Smooth muscle cell (in vitro differentiated cells): ENCODE data around the gene DRC3. TPM values are rescaled to one million over a fixed set of nuclear protein-coding genes. Genes with fewer than 3 reads are reported as not detected.

Source experiments
- DNase-seq: peaks from one replicate; lab custom pipeline; 2025; ENCODE audit not compliant: unreplicated experiment; lab: John Stamatoyannopoulos, UW
- H2AFZ ChIP-seq: fragments of 200-600 bp; sonication (generic); 2 replicates; pipeline ENCODE4 v1.6.0; 2016; ENCODE audit warnings: antibody characterized with exemption, low read depth, mild to moderate bottlenecking
- H3F3A ChIP-seq: fragments of 200-600 bp; sonication (generic); 2 replicates; pipeline ENCODE4 v1.6.0; 2017; ENCODE audit warnings: antibody characterized with exemption, low read depth
- H3K27ac ChIP-seq: fragments of 200-600 bp; sonication (generic); 2 replicates; pipeline ENCODE4 v1.5.1; 2016; ENCODE audit warnings: low read depth, mild to moderate bottlenecking
- H3K27me3 ChIP-seq: fragments of 200-600 bp; sonication (generic); 2 replicates; pipeline ENCODE4 v1.6.1; 2016; ENCODE audit warnings: low read depth, mild to moderate bottlenecking
- H3K36me3 ChIP-seq: fragments of 200-600 bp; sonication (generic); 2 replicates; pipeline ENCODE4 v1.5.1; 2016; ENCODE audit warnings: low read depth
- H3K4me1 ChIP-seq: fragments of 200-600 bp; sonication (generic); 2 replicates; pipeline ENCODE4 v1.5.1; 2016; ENCODE audit warnings: low read depth
- H3K4me2 ChIP-seq: fragments of 200-600 bp; sonication (generic); 2 replicates; pipeline ENCODE4 v1.6.0; 2016; ENCODE audit warnings: mild to moderate bottlenecking
- H3K4me3 ChIP-seq: fragments of 200-600 bp; sonication (generic); 2 replicates; pipeline ENCODE4 v1.5.1; 2016; ENCODE audit warnings: mild to moderate bottlenecking
- H3K79me2 ChIP-seq: fragments of 200-600 bp; sonication (generic); 2 replicates; pipeline ENCODE4 v1.6.0; 2016; ENCODE audit warnings: low read depth, mild to moderate bottlenecking
- H3K9ac ChIP-seq: fragments of 200-600 bp; sonication (generic); 2 replicates; pipeline ENCODE4 v1.6.0; 2016; ENCODE audit warnings: low read depth
- H3K9me3 ChIP-seq: fragments of 200-600 bp; sonication (generic); replicated peaks from 2 replicates; pipeline ENCODE4 v1.5.1; 2016; ENCODE audit warnings: low read depth
- H4K20me1 ChIP-seq: fragments of 200-600 bp; sonication (generic); 2 replicates; pipeline ENCODE4 v1.6.0; 2016; ENCODE audit warnings: low read depth
- WGBS: methylation state at CpG from one replicate; pipeline ENCODE4 v1.1.7; 2016; ENCODE audit warnings: low lambda C conversion rate; 5-methylcytosine and 5-hydroxymethylcytosine counted together
- polyA plus RNA-seq: library from polyadenylated mRNA; unstranded; fragments of >200 nt; fragmentation: Nextera tagmentation; extraction: Ambion mirVana; gene quantifications from 2 replicates; pipeline ENCODE4 v1.2.1, GENCODE V29; 2016
- total RNA-seq: library from RNA; depleted of rRNA; stranded (reverse); fragments of >200 nt; gene quantifications from 2 replicates; pipeline ENCODE4 v1.2.3, GENCODE V29; 2014
- TF ChIP-seq, protein P1 (sequence below): fragments of 200-600 bp; sonication (generic); IDR thresholded peaks from 2 replicates; pipeline ENCODE4 v1.5.1; 2017; ENCODE audit warnings: borderline replicate concordance, mild to moderate bottlenecking, antibody characterized with exemption; ENCODE audit not compliant: insufficient read depth, poor library complexity, severe bottlenecking

The DRC3 gene
- total and polyA plus RNA-seq, 2 experiments from 2014 or later, result 0.72 to 0.83 TPM

DNA sequence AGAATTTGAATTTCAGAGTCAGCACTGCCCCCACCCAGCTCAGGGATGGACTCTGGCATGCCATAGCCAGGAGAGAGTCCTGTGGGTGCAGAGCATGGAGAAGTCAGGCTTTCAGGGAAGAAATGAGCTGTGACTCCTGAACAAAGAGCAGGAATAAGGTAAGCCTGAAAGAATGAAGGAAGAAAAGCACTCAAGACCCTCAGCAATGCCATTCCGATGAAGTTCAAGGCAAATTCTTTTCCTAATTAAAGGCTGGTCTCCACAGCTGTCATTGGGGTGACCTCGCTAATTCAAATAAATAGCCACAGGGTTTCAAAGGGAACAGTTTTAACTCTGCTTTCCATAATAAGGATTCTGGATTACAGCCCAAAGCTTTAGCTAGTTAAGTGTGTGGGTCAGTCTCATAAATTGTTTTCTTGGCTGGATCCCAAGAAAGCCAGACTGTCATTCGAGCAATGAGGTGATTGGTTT lies 32.2 kb upstream of the DRC3 start:
- no peak overlapping the region for H3K9ac ChIP-seq
- H3K9me3 ChIP-seq, result no peaks in the 10 kb centered on the region
- peaks cover 42% of the 10 kb centered on the region for H3F3A ChIP-seq
- WGBS, result 5% methylated on average over 3 of the region's 3 CpGs
- H3K4me1 ChIP-seq, result peaks cover 60% of the 10 kb centered on the region
- H3K79me2 ChIP-seq, result peaks cover 51% of the 10 kb centered on the region
- no peaks in the 10 kb centered on the region for H3K27me3 ChIP-seq
- H3K27ac ChIP-seq, result peak overlapping the region; percentile 51
- H3K4me3 ChIP-seq, result no peak overlapping the region
- peaks cover 88% of the 10 kb centered on the region for H4K20me1 ChIP-seq
- TF ChIP-seq, protein P1, sequence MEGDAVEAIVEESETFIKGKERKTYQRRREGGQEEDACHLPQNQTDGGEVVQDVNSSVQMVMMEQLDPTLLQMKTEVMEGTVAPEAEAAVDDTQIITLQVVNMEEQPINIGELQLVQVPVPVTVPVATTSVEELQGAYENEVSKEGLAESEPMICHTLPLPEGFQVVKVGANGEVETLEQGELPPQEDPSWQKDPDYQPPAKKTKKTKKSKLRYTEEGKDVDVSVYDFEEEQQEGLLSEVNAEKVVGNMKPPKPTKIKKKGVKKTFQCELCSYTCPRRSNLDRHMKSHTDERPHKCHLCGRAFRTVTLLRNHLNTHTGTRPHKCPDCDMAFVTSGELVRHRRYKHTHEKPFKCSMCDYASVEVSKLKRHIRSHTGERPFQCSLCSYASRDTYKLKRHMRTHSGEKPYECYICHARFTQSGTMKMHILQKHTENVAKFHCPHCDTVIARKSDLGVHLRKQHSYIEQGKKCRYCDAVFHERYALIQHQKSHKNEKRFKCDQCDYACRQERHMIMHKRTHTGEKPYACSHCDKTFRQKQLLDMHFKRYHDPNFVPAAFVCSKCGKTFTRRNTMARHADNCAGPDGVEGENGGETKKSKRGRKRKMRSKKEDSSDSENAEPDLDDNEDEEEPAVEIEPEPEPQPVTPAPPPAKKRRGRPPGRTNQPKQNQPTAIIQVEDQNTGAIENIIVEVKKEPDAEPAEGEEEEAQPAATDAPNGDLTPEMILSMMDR, result no peak
- DNase-seq, result no peak
- H3K36me3 ChIP-seq, result no peaks in the 10 kb centered on the region
- H2AFZ ChIP-seq, result no peak overlapping the region
- H3K4me2 ChIP-seq, result peak overlapping the region; percentile 52

DNA sequence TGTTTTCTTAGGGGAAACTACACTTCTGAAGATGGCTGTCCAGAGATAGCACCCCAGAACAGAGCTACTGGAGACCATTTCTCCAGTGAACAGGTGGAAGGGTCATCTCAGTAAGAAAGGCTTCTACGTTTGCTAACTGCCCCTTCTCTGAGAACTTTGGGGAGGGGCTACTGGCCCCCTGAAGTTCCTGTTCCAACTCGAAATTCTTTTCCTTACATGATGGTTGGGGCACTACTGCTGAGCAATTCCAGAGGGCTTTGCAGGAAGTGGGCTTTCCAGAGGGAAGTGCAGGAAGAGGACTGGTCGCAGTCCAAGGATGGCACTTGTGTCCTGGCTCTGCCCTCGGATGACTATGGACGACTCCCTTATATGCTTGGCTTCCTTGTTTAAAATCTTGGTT lies 31.6 kb upstream of the DRC3 start:
- H3K79me2 ChIP-seq, result peaks cover 56% of the 10 kb centered on the region
- H3K27me3 ChIP-seq, result no peaks in the 10 kb centered on the region
- no peaks in the 10 kb centered on the region for H3K36me3 ChIP-seq
- H4K20me1 ChIP-seq, result peaks cover 89% of the 10 kb centered on the region
- H3K27ac ChIP-seq, result peak overlapping the region; percentile 51
- WGBS, result 66% methylated on average over 5 of the region's 5 CpGs
- H3F3A ChIP-seq, result peaks cover 39% of the 10 kb centered on the region
- H3K4me3 ChIP-seq, result no peak overlapping the region
- TF ChIP-seq, protein P1, result no peak
- H3K4me2 ChIP-seq, result peak overlapping the region; percentile 52
- no peak overlapping the region for H2AFZ ChIP-seq
- no peaks in the 10 kb centered on the region for H3K9me3 ChIP-seq
- H3K9ac ChIP-seq, result no peak overlapping the region
- peaks cover 58% of the 10 kb centered on the region for H3K4me1 ChIP-seq
- DNase-seq, result no peak

DNA sequence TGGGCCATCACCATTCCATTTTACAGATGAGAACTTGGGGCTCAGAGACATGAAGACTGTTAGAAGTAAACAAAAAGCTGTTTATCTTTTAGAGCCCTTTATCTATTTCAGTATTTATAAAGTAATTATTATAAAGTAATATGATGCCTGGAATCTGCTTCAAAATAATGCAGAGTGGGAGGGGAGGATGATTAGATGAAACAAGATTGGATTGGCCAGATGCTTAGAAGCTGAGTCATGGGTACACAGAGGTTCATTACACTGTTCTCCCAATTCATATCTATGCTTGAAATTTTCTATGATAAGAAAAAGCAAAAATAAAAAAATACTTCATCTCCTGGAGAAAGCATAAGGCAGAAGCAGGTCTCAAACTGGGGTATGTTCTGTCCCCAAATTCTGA lies 29.8 kb upstream of the DRC3 start:
- no peak for DNase-seq

More for the DNA sequence above, 29.8 kb upstream of the DRC3 start:
- peaks cover 40% of the 10 kb centered on the region for H3K4me1 ChIP-seq
- H3K27me3 ChIP-seq, result no peaks in the 10 kb centered on the region
- H3K9ac ChIP-seq, result no peak overlapping the region
- peak overlapping the region; percentile 58 for H3K4me2 ChIP-seq
- H3K27ac ChIP-seq, result peak overlapping the region; percentile 64
- TF ChIP-seq, protein P1, result no peak
- H2AFZ ChIP-seq, result no peak overlapping the region
- peaks cover 89% of the 10 kb centered on the region for H4K20me1 ChIP-seq
- H3K9me3 ChIP-seq, result no peaks in the 10 kb centered on the region
- H3K79me2 ChIP-seq, result peaks cover 65% of the 10 kb centered on the region
- no peak overlapping the region for H3K4me3 ChIP-seq
- peaks cover 32% of the 10 kb centered on the region for H3F3A ChIP-seq
- H3K36me3 ChIP-seq, result no peaks in the 10 kb centered on the region
